Activated CD4-positive, alpha-beta T cell treated with anti-CD3 and anti-CD28 coated beads, Interleukin-2, amount 10 ng/mL, durations not matched to agents 24 days and 14 days (primary cell): ENCODE data around the gene ALAS1. TPM values are rescaled to one million over a fixed set of nuclear protein-coding genes. Genes with fewer than 3 reads are reported as not detected.

Experiments used
- DNase-seq: peaks from one replicate; pipeline ENCODE4 v3.0.0; 2022
- H3K27ac Mint-ChIP-seq: one replicate; pipeline ENCODE4 v1.8.0; 2022; ENCODE audit warnings: mild to moderate bottlenecking, mixed read lengths
- H3K27me3 Mint-ChIP-seq: one replicate; pipeline ENCODE4 v1.8.0; 2022; ENCODE audit warnings: mixed read lengths
- H3K36me3 Mint-ChIP-seq: one replicate; pipeline ENCODE4 v1.8.0; 2022; ENCODE audit warnings: low read depth, mild to moderate bottlenecking, mixed read lengths
- H3K4me1 Mint-ChIP-seq: one replicate; pipeline ENCODE4 v1.8.0; 2021; ENCODE audit warnings: mixed read lengths
- H3K4me3 Mint-ChIP-seq: one replicate; pipeline ENCODE4 v1.8.0; 2022; ENCODE audit warnings: mild to moderate bottlenecking, moderate library complexity, mixed read lengths
- H3K9me3 Mint-ChIP-seq: one replicate; pipeline ENCODE4 v1.8.0; 2021; ENCODE audit warnings: mixed read lengths
- intact Hi-C: fragments of 100-400 bp; cut with micrococcal nuclease; formaldehyde crosslinking; loops from one replicate; pipeline ENCODE4 v1.15.1; 2023
- total RNA-seq: library from RNA; stranded (reverse); gene quantifications from 2 replicates; pipeline ENCODE4 v1.2.3, GENCODE V29; 2022

ALAS1 gene
- total RNA-seq, 1 donor from 2014 or later: 118 TPM

DNA sequence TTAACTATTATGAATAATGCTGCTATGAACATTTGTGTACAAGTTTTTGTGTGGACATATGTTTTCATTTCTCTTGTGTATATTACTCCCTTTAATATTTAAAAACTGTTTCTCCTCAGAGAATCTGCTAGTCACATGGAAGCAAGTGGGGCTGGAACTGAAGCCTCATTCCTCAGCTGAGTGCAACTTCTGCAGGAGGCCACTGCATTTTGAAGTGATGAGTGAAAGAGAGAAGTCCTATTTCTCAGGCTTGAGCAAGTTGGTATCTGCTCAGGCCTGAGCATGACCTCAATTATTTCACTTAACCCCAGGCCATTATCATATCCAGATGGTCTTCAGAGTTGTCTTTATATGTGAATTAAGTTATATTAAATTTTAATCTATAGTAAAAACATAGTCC is 15.9 kb downstream of the ALAS1 start:
- no peak for DNase-seq
- H3K27ac Mint-ChIP-seq: no peak overlapping the region
- peaks cover 66% of the 10 kb centered on the region for H3K36me3 Mint-ChIP-seq

DNA sequence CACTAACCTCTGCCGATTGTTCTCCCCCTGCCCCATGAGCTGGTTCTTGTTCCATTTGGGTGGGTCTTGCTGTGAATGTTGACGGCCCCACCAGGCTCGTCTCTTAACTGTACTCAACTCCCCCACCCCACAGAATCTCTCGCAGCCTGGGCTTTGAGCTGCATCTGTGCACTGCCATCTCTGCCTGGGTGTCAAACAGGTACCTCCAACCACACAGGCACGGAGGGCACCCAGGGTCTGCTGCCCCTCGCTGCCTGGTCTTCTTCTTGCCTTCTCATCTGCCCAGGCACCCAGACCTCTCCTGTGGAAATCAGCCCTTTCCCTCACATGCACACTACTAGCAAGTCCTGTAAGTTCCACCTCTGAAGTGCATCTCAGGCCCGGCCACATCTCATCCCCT is 17.4 kb downstream of the ALAS1 start:
- Mint-ChIP-seq H3K4me1 (peaks cover 42% of the 10 kb centered on the region), H3K27me3 (no peaks in the 10 kb centered on the region), H3K9me3 (no peaks in the 10 kb centered on the region), H3K36me3 (peaks cover 55% of the 10 kb centered on the region), H3K27ac (peak overlapping the region; percentile 53), H3K4me3 (no peak overlapping the region)
- DNase-seq: no peak
- intact Hi-C loops: no loop called here

More for the DNA sequence above, 15.9 kb downstream of the ALAS1 start:
- H3K4me1 Mint-ChIP-seq: peaks cover 35% of the 10 kb centered on the region
- no peak overlapping the region for H3K4me3 Mint-ChIP-seq
- intact Hi-C loops: no loop called here
- no peaks in the 10 kb centered on the region for H3K9me3 Mint-ChIP-seq
- no peaks in the 10 kb centered on the region for H3K27me3 Mint-ChIP-seq

DNA sequence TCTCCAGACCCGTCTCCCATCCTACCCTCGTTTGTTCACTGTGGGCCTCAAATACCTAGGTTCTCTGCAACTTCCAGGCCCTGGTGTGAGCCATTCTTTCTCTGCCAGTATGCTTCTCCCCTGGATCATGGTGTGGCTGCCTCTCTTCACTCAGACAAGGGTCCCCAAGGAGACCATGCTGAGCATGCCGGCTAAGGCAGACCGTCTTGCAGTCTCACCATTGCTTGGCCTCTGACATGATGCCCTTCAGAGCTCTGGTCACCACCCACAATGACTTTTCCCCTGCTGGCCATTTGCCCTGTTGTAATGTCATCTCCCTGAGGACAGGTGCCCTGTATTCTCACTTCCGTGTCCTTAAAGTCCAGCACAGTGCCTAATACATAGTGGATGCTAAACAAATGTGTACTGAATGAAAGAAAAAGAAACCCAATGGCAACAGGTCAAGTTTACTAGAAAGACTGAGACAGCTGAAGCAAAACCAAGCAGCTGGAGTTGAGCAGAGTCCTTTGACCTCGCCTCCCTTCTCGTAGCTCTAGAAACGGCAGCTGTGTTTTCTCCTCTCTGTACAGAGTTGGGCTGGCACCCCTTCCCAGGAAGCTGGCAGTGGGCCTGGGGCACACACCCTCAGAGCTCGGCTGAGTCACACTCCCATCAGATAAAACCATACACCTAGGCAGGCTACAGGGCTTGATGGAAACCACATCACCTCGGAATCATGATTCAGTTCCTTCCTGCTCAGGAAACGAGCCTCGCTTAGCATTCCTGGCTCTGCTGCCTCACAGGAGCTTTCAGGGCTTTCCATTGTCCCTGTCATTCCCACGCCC is 18.8 kb downstream of the ALAS1 start:
- DNase-seq: peak; percentile 80
- Mint-ChIP-seq H3K27me3 (no peaks in the 10 kb centered on the region), H3K27ac (peak overlapping the region; percentile 85), H3K9me3 (no peaks in the 10 kb centered on the region), H3K36me3 (peaks cover 44% of the 10 kb centered on the region), H3K4me1 (peaks cover 47% of the 10 kb centered on the region), H3K4me3 (peak overlapping the region; percentile 58)
- intact Hi-C loops: no loop called here

DNA sequence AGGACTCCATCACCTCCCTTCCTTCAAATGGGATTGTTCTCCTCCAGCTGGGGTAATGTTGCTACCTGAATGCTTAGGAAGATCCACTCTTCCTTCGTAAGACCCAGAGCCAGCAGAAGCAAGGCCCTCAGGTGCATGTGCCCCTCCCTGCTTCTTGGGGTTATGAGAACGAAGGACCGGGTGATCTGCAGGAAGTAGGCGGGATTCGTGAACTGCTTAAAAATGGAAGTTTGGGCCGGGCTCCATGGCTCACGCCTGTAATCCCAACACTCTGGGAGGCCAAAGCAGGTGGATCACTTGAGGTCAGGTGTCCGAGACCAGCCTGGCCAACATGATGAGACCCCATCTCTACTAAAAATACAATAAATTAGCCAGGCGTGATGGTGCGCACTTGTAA is 19.4 kb downstream of the ALAS1 start:
- peaks cover 51% of the 10 kb centered on the region for H3K4me1 Mint-ChIP-seq
- H3K27me3 Mint-ChIP-seq: no peaks in the 10 kb centered on the region
- H3K27ac Mint-ChIP-seq: peak overlapping the region; percentile 85
- no peaks in the 10 kb centered on the region for H3K9me3 Mint-ChIP-seq
- peak overlapping the region; percentile 58 for H3K4me3 Mint-ChIP-seq
- DNase-seq: no peak
- H3K36me3 Mint-ChIP-seq: peaks cover 38% of the 10 kb centered on the region
- intact Hi-C loops: no loop called here

DNA sequence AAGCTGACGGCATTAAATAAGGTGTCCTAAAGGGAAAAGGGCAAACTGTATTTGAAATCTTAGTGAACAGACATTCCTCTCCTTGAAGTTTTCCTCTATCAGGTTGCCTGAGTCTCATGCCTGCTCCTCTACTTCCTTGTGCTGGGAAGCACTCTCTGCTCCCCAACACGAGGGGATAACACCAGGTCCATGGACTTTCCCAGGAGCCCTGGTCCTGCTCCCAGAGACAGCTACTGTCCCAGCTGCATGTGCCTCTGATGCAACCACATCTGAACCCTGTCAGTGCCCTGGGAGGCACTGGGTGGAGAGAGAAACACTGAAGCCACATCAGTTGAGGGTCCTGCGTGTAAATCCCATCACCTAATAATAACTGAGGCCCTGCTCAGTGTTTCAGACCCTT is 20.1 kb downstream of the ALAS1 start:
- peak; percentile 58 for DNase-seq
- H3K27me3 Mint-ChIP-seq: no peaks in the 10 kb centered on the region
- peak overlapping the region; percentile 58 for H3K4me3 Mint-ChIP-seq
- no peaks in the 10 kb centered on the region for H3K9me3 Mint-ChIP-seq
- intact Hi-C loops: no loop called here
- H3K27ac Mint-ChIP-seq: peak overlapping the region; percentile 57
- H3K36me3 Mint-ChIP-seq: peaks cover 32% of the 10 kb centered on the region
- H3K4me1 Mint-ChIP-seq: peaks cover 56% of the 10 kb centered on the region

DNA sequence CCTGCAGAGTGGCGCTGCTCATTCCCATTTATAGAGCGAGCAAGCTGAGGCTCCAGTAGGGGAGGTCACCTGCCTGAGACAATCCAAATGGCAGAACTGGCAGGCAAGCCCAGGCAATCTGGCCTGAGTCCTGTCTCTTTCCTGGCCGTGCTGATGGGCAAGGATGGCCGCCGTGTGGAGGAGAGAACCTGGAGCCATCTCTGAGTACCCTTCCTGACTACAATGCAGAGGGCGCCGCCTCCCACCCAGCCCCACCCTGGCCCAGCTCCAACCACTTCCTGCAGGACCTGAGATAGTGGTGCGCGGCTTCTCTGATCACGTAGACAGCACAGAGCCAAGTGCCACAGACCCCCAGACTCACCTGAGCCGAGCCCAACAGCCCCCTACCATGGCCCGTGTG is 20.5 kb downstream of the ALAS1 start:
- H3K9me3 Mint-ChIP-seq: no peaks in the 10 kb centered on the region
- H3K36me3 Mint-ChIP-seq: peaks cover 30% of the 10 kb centered on the region
- peaks cover 60% of the 10 kb centered on the region for H3K4me1 Mint-ChIP-seq
- peak; percentile 70 for DNase-seq
- H3K27ac Mint-ChIP-seq: peak overlapping the region; percentile 72
- no peaks in the 10 kb centered on the region for H3K27me3 Mint-ChIP-seq
- H3K4me3 Mint-ChIP-seq: peak overlapping the region; percentile 58
- intact Hi-C loops: no loop called here

DNA sequence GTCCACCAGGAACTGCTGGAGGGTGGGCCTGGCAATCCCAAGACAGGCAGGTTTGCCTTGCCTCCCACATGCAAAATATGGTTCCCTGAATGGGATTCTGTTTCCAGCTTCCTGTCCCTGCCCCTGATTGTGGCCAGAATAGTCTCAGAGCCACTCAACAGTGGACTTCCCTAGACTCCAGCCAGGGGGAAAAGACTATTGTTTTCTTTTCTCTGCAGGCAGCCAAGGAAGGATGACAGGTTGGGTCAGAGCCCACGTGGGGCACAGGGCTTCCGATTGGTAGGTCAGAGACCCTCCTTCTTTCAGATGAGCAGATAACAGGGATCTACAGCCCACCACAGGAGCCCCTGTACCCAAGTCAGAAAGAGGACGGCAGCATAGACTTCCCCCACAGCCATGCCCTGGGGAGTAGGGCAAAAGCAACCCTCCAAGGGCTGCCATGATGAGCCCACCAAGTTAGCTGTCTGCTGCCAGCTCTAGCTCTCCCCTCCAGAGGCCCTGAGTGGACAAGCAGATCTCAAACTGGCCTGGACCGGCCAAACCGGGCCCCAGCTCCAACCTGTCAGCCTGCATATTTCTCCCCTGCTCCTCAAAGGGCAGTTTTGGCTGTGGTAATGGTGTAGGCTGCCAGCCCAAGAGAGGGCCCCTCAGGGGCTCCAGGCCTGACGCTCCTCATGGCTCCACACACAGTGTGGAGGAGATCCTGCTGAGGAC is 21.1 kb downstream of the ALAS1 start:
- H3K36me3 Mint-ChIP-seq: peaks cover 24% of the 10 kb centered on the region
- peak overlapping the region; percentile 72 for H3K27ac Mint-ChIP-seq
- H3K4me1 Mint-ChIP-seq: peaks cover 65% of the 10 kb centered on the region
- intact Hi-C loops: no loop called here
- peak overlapping the region; percentile 10 for H3K4me3 Mint-ChIP-seq
- H3K9me3 Mint-ChIP-seq: no peaks in the 10 kb centered on the region
- no peak for DNase-seq
- H3K27me3 Mint-ChIP-seq: no peaks in the 10 kb centered on the region

DNA sequence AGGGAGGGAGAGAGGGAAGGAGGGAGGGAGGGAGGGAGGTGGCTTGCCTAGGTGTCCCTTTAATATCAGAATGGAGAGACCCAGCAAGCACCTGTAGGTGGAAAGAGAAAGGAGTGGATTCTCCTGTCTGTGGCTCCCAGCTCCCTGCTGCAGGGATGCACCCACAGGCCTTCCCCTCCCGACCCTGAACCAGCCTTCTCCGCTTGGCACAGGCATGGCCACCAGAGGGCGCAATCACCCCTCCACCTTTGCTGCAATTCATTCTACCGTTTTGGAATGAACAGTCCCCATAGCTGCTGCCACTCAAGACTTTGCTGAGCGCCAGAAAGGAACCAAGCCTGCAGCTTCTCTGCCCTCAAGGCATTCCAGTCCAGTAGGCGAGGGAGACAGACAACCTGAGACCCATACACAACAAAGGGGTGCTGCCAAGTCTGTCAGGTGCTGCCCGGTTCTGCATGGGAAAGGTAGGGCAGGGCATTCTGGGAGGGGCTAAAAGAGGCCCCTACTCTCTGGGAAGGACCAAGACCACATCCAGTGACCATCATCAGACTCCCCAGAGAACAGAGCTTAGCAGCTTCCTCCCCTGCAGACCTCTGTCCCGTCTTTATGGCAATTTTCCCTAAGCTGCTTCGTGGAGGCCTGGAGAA is 22.5 kb downstream of the ALAS1 start:
- DNase-seq: peak; percentile 96
- H3K4me1 Mint-ChIP-seq: peaks cover 66% of the 10 kb centered on the region
- no peak overlapping the region for H3K27ac Mint-ChIP-seq
- H3K9me3 Mint-ChIP-seq: no peaks in the 10 kb centered on the region
- peak overlapping the region; percentile 37 for H3K4me3 Mint-ChIP-seq
- intact Hi-C loops: loop anchor here (1.0 to 10.0 kb wide), 3 partner anchors 18 to 234 kb away; partner anchors contain the start of genes NISCH and TNNC1
- H3K36me3 Mint-ChIP-seq: peaks cover 13% of the 10 kb centered on the region
- H3K27me3 Mint-ChIP-seq: no peaks in the 10 kb centered on the region

DNA sequence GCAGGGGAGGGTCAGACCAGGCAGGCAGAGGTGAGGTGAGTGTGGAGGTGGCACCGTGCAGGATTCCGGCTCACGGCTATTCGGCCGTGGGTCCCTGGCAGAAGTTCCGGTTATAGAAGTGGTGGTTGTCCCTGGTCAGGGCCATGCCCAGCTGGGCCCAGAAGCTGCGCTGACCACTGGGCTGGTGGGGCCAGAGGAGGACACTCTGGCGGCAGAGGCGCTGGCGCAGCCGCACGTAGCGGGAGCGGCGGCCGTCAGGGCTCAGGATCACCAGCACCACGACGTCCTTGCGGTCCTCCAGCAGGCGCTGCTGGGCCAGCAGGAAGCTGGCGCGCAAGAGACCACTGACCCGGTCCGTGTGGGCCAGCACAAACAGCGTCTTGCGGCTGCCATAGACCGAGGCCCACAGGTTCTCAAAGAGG is 23.2 kb downstream of the ALAS1 start:
- peaks cover 11% of the 10 kb centered on the region for H3K36me3 Mint-ChIP-seq
- H3K4me1 Mint-ChIP-seq: peaks cover 71% of the 10 kb centered on the region
- H3K27ac Mint-ChIP-seq: no peak overlapping the region
- H3K4me3 Mint-ChIP-seq: peak overlapping the region; percentile 81
- H3K9me3 Mint-ChIP-seq: no peaks in the 10 kb centered on the region
- intact Hi-C loops: loop anchor here (10.0 kb wide), 1 partner anchor 234 kb away; the partner anchor contains the start of genes NISCH and TNNC1
- H3K27me3 Mint-ChIP-seq: no peaks in the 10 kb centered on the region
- no peak for DNase-seq

DNA sequence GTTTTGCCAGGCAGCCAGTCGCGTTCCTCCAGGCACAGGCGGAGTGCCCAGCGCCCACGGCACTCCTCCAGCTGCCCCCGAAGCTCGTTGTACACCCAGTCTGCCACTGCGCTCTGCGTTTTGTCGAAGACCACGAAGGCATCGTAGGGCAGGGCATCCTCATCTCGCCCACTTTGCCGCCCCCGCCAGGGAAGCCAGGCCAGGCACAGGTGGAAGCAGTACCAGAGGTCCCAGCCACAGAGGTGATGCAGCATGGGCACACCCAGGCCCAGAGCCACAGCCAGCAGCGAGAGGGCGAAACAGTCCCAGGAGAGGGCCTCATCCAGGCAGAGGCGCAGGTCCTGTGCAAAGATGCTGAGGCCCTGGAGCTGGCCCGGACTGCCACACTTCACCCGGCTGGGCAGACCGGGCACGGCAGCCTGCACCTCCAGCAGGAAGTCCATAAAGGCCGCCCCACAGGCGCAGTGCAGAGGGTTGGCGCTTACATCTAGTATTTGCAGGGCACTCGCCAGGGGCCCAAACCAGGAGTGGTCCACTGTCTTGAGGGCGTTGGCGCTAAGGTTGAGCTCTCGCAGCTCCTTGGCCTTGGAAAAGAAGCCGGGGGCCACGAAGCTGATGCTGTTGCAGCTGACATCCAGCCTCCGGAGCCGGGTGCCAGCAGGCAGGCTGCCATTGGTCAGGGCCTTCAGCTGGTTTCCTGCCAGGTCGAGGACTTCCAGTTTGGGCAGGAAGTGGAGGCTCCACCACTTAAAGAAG is 23.8 kb downstream of the ALAS1 start:
- DNase-seq: peak; percentile 89
- Mint-ChIP-seq H3K4me1 (peaks cover 73% of the 10 kb centered on the region), H3K36me3 (peaks cover 8% of the 10 kb centered on the region), H3K4me3 (peak overlapping the region; percentile 81), H3K27ac (peak overlapping the region; percentile 80), H3K27me3 (no peaks in the 10 kb centered on the region), H3K9me3 (no peaks in the 10 kb centered on the region)
- intact Hi-C loops: loop anchor here (10.0 kb wide), 1 partner anchor 233 kb away; the partner anchor contains the start of genes NISCH and TNNC1

DNA sequence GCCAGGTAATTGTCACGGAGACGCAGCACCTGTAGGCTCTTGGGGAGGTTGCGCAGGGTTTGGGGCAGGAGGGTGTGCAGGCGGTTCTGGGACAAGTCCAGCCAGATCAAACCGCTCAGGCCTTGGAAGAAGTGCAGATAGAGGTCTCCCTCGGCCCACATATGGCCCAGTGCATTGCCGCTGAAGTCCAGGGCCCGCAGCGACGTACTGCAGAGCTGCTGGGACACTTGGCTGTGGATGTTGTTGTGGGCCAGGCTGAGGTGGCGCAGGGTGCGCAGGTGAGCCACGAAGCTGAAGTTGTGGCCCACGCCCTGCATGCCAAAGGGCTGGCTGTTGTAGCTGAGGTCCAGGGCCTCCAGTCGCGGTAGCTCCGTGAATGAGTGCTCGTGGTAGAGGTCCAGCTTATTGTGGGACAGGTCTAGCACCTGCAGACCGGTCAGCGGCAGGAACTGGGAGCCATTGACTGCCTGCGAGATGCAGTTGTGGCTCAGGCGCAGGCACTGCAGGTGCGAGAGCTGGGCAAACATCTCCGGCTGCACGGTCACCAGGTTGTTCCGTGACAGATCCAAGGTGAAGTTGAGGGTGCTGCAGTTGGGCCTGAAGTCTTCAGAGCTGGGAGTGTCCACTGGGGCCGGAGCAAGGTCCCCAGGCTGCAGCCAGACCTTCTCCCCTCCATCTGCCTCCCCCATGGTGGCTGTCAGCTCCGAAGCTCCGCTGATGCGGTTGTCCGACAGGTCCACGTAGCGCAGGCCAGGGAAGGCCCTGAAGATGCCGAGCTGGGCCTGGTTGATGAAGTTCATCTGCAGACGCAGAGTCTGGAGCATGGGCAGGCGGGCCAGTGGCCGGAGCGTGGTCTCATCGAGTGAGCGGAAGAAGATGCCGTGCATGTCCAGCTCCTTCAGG is 24.6 kb downstream of the ALAS1 start:
- DNase-seq: no peak
- intact Hi-C loops: loop anchor here (10.0 kb wide), 1 partner anchor 232 kb away; the partner anchor contains the start of genes NISCH and TNNC1

More for the DNA sequence above, 24.6 kb downstream of the ALAS1 start:
- Mint-ChIP-seq H3K4me1 (peaks cover 67% of the 10 kb centered on the region), H3K36me3 (peaks cover 5% of the 10 kb centered on the region), H3K27ac (peak overlapping the region; percentile 80), H3K9me3 (no peaks in the 10 kb centered on the region), H3K27me3 (no peaks in the 10 kb centered on the region), H3K4me3 (peak overlapping the region; percentile 81)
